ENCODE data around the gene PRDM16.

The PRDM16 gene

GRCh38 chr1:3170561-3171453 is 101.8 kb downstream of the PRDM16 start:
- DNase-seq, result peak; percentile 42

DNA sequence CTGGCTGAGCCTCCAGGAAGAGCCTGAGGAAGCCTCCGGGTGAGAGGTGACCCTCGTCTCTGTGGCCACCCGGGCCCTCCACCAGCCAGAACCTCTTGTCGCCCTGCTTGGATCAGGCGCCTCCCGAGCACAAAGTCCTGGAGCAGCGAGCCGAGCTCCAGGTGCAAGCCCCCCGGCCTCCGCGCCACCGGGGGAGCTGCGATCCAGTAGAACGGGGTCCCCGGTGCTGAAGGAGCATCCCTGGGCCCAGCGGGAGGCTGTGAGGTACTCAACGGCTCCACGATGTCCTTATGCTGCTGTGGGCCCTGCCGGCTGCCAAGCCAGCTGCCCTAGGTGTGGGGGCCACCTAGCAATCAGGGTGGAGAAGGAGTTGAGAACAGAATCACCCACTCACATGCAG is 102.8 kb downstream of the PRDM16 start:
- no peak for DNase-seq

DNA sequence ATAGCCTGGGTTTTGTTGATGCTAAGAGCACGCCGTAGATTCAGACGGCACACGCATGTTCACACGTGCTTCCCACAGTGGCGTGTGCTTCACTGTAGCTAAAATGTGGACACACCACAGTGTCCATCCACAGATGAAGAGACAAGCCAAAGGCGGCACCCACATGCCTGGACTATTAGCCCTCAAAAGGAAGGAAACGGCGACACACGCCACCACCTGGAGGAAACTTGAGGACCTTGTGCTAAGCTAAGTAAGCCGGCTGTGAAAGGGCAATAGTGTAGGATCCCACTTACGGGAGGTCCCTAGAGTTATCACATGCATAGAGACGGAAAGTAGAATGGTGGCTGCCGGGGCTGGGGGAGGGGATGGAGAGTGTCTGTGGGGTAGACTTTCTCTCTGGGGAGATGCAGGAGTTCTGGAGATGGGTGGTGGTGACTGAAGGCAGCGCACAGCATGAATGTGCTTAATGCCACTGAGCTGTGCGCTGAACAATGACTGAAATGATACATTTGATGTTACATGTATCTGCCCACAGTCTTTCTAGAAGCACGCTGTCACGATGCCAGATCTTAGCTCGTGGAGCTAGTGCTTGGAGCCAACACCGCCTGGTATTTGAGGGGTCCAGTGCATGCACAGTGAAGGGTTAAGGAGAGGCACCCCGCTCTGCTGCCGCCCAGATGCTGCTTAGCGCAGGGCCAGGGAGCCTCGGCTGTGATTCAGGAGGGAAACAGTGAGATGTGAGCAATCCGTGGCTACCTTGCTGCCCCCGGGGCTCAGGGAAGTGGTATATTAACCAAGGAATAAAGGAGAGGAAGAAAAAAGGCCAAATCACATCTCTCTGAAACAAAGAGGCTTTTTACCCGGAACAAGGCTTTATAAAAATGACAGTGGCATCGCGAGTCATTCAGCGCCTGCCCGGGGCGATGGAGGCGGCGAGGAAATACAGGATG is 103.7 kb downstream of the PRDM16 start:
- no peak for DNase-seq

GRCh38 chr1:3173381-3173980 is 104.5 kb downstream of the PRDM16 start:
- DNase-seq, result no peak

- DNase-seq, result peak; percentile 23
Measured at GRCh38 chr1:3174487-3175247, 105.7 kb downstream of the PRDM16 start.

DNA sequence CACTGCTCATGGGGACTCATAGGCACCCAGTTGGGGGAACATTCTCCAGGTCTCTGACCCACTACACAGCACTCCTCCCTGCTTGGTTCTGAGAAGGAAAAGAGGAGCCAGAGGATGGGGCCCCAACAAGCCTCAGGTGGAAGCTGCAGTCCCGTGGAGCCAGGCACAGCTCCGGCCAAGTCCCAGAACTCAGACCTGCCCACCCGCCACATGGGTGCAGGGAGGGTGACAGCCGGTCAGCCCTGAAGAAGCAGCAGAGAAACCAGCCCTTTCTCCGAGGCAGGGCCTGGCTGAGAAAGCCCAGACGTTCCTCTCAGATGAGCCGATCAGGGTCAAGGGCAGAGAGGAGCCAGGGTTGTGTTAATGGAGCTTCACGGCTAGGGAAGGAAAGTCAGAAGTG is 106.5 kb downstream of the PRDM16 start:
- DNase-seq, result no peak

- DNase-seq, result no peak
Measured at GRCh38 chr1:3176028-3176427, 107.0 kb downstream of the PRDM16 start.

DNA sequence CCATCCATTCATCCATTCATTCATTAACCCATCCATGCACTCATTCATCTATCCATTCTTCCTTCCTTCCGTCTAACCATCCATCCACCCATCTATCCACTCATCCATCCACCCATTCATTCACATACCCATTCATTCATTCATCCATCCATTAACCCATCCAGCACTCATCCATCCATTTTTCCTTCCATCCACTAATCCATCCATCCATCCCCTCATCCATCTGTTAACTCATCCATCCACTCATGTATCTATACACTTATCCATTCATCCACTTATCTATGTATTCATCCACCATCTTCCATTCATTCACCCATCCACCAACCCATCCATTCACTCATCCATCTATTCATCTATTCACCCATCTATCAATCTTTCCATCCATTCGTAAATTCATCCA is 107.8 kb downstream of the PRDM16 start:
- no peak for DNase-seq

GRCh38 chr1:3178279-3178678 is 109.3 kb downstream of the PRDM16 start:
- no peak for DNase-seq

GRCh38 chr1:3179471-3179870 is 110.5 kb downstream of the PRDM16 start:
- no peak for DNase-seq

DNA sequence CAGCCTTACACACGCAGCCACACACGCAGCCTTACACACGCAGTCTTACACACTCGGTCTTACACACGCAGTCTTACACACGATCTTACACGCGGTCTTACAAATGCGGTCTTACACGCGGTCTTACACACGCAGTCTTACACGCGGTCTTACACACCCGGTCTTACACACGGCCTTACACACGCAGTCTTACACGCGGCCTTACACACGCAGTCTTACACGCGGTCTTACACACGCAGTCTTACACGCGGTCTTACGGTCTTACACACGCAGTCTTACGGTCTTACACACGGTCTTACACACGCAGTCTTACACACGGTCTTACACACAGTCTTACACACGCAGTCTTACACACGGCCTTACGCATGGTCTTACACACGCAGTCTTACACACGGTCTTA is 111.9 kb downstream of the PRDM16 start:
- DNase-seq, result no peak

- no peak for DNase-seq
Measured at GRCh38 chr1:3181956-3182355, 113.0 kb downstream of the PRDM16 start.

- no peak for DNase-seq
Measured at GRCh38 chr1:3183411-3183810, 114.4 kb downstream of the PRDM16 start.

GRCh38 chr1:3183813-3184212 is 114.8 kb downstream of the PRDM16 start:
- no peak for DNase-seq

DNA sequence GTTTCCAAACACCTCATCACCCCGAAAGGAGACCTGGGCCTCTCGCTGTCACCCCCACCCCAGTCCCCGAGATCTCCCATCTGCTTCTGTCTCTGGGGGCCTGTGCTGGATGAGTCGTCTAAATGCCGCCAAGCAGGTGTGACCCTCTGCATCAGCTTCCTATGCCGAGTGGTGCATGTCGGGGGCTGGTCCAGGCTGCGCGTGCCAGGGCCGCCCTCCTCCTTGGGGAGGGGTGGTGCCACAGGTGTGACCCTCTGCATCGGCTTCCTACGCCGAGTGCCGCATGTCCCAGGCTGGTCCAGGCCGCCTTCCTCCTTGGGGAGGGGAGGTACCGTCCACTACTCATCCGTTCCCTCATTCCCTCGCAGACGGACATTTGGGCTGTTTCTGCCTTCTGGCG is 115.7 kb downstream of the PRDM16 start:
- DNase-seq, result no peak

GRCh38 chr1:3185896-3186525 is 117.0 kb downstream of the PRDM16 start:
- no peak for DNase-seq

- peak; percentile 85 for DNase-seq
Measured at GRCh38 chr1:3186526-3186921, 117.5 kb downstream of the PRDM16 start.

GRCh38 chr1:3187415-3188149 is 118.6 kb downstream of the PRDM16 start:
- DNase-seq, result no peak

GRCh38 chr1:3188150-3188971 is 119.4 kb downstream of the PRDM16 start:
- no peak for DNase-seq

DNA sequence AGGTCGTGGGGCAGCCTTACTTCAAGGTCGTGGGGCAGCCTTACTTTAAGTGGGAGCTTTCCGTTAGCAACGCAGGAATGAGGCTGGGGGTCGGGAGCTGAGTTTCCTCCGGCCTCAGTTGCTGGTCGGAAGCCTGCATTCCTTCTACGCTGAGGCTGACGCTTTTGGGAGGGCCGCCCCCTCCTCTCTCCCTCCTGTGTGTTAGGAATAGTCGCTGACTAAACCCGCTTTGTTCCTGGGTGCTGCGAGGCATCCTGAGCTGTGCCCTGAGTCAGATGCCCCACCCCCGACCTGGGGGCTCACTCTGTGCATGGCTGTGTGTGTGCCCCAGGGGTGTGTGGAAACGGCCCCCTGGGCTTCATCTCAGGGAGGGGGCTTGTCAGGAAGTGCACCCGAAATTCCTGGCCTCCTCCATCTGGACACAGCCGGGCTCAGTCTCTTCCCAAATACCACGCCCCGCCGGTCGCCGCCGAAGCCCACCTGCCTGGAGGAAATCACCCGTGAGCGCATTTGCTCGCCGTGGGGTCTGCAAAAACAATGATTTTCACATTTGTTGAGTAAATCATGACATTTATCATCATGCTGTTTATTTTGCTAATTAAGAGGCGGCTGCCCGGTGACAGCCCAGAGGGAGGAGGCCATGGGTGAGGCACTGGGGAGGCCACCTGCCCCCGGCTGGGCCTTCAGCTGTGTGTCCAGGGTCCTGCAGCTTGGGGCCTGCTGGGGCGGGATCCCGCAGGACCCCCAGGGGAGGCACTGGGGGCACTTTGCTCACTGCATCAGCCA is 121.4 kb downstream of the PRDM16 start:
- no peak for DNase-seq
